Vagina (tissue), 2 donors: ENCODE measurements around the gene SP5.
"Not testable (repeated sequence)": the region's sequence is repeated elsewhere in the genome, so short reads cannot be mapped to it uniquely, and the experiment has no call there.

Experiments used
- CTCF ChIP-seq, 3 experiments: fragments of 450-650 bp in 2 of 3; fragments of 200-600 bp in 1 of 3; sonication (generic) in 1 of 3; IDR thresholded peaks; one replicate each; pipeline ENCODE4 v1.5.1; 2017 to 2019; ENCODE audit warnings: antibody characterized with exemption in 3 of 3, mild to moderate bottlenecking in 2 of 3, moderate library complexity in 2 of 3
- POLR2A ChIP-seq, 2 donors: fragments of 450-650 bp; IDR thresholded peaks; one replicate each; pipeline ENCODE4 v1.6.1; 2017; ENCODE audit warnings: antibody characterized with exemption in 2 of 2, mild to moderate bottlenecking in 2 of 2, moderate library complexity in 2 of 2
- POLR2AphosphoS5 ChIP-seq, 2 donors: sonication (generic); formaldehyde crosslinking; IDR thresholded peaks; one replicate each; pipeline ENCODE4 v1.9.0; 2017; ENCODE audit warnings: antibody characterized with exemption in 2 of 2, mild to moderate bottlenecking in 2 of 2, low read depth in 1 of 2; ENCODE audit not compliant: insufficient read depth in 1 of 2

GRCh38 chr2:170734601-170735000 lies 19.5 kb downstream of the SP5 start:
- TF ChIP-seq CTCF (IDR thresholded peaks at IDR 0.05); POLR2A (IDR thresholded peaks at IDR 0.05); POLR2AphosphoS5 (IDR thresholded peaks at IDR 0.05; ENCODE audit: insufficient read depth in 1 of 2, low read depth in 1 of 2): not testable (repeated sequence)
